OCI-LY1 (cell line): ENCODE results near the gene ESPN.

Experiments used
- CTCF ChIP-seq: fragments of 200-600 bp; sonication (generic), shearing (Covaris generic); IDR thresholded peaks from 2 replicates; pipeline ENCODE4 v1.5.1; 2017; ENCODE audit warnings: mild to moderate bottlenecking, antibody characterized with exemption, low read length, moderate library complexity, mixed read lengths
- EZH2 ChIP-seq: fragments of 200-600 bp; sonication (generic), shearing (Covaris generic); IDR thresholded peaks from 2 replicates; pipeline ENCODE4 v1.8.0; 2017; ENCODE audit warnings: borderline replicate concordance, mixed run types, mild to moderate bottlenecking, antibody characterized with exemption, low read length, moderate library complexity, mixed read lengths

DNA sequence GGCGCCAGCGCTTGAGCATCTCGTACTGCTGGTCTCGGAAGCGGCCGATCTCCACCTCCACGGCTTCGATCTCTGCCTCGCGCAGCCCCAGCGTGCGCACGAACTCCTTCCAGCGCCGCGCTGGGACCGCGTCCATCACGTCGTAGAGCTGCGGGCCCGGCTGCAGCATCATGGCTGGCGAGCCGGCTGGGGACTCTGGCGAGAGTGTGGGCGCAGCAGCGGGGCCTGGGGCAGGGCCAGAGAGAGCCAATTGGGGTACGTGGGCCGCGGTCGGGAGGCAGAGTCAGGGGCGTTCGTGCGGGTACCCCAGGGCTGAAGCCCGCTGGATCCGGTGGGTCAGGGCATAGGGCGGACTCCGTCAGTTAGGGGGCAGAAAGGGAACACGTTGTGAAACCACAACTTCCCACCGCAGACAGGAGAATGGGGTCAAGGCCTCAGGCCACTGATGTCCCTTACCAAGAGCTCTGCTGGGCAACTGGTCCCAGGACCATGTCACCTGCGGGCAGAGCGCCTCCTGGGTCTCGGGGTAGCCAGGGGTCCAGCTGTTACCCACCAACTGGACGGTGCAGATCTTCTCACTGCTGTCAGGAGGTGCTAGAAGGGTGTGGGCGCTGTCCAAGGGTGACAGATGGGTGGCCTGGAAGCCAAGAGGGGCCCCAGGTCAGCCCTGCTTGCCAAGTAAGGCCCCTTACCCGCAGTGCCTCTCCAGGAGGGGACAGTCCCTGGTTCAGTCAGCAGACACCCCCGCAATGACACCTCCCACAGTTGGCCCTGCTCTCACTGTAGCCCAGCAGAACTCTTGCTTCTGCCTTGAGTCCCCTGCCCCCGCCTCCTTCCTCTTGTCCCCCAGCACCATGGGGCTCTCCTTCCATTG is 37.2 kb downstream of the ESPN start:
- no peak for TF ChIP-seq EZH2
- TF ChIP-seq CTCF, result no peak
